ENCODE data around the gene ACKR1.
A peak's percentile ranks its signal among the peaks of the same experiment; 100 is the strongest.

Gene ACKR1

GRCh38 chr1:159250638-159251216, 46.1 kb downstream of the ACKR1 start:
- TF ChIP-seq, protein P1, sequence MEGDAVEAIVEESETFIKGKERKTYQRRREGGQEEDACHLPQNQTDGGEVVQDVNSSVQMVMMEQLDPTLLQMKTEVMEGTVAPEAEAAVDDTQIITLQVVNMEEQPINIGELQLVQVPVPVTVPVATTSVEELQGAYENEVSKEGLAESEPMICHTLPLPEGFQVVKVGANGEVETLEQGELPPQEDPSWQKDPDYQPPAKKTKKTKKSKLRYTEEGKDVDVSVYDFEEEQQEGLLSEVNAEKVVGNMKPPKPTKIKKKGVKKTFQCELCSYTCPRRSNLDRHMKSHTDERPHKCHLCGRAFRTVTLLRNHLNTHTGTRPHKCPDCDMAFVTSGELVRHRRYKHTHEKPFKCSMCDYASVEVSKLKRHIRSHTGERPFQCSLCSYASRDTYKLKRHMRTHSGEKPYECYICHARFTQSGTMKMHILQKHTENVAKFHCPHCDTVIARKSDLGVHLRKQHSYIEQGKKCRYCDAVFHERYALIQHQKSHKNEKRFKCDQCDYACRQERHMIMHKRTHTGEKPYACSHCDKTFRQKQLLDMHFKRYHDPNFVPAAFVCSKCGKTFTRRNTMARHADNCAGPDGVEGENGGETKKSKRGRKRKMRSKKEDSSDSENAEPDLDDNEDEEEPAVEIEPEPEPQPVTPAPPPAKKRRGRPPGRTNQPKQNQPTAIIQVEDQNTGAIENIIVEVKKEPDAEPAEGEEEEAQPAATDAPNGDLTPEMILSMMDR (conservative IDR thresholded peaks at IDR 0.05), result 0 out of 2 replicates have a peak, but pooled peaks have one; percentile 2
- TF ChIP-seq ZFX (IDR thresholded peaks at IDR 0.05), result no peak
- no peak overlapping the region for H3K27ac ChIP-seq
